WI38 (cell line): ENCODE measurements around the gene MYBPC2.

Source experiments
- H3K4me3 ChIP-seq: 2 replicates; pipeline ENCODE4 v1.5.1; 2011; ENCODE audit warnings: low read depth, mild to moderate bottlenecking, control low read depth, low read length
- TF ChIP-seq, protein P1 (sequence below): IDR thresholded peaks from 2 replicates; pipeline ENCODE4 v1.5.1; 2012; ENCODE audit warnings: low read depth, mild to moderate bottlenecking, control low read depth, low read length

The MYBPC2 gene

DNA sequence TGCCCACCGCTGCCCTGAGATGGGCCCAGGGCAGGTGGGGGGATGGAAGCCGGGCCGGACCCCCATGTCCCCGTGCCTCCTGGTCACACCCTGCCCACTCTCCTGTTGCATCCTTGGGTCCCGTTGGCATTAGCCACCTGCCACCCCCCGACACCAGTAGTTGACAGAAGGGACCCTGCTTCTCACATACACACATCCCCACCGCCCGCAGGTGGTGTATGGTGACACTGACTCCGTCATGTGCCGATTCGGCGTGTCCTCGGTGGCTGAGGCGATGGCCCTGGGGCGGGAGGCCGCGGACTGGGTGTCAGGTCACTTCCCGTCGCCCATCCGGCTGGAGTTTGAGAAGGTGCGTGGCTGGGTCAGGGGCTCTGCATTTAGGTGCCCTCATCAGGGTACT, 19.2 kb upstream of the MYBPC2 start:
- no peak overlapping the region for H3K4me3 ChIP-seq
- TF ChIP-seq, protein P1, sequence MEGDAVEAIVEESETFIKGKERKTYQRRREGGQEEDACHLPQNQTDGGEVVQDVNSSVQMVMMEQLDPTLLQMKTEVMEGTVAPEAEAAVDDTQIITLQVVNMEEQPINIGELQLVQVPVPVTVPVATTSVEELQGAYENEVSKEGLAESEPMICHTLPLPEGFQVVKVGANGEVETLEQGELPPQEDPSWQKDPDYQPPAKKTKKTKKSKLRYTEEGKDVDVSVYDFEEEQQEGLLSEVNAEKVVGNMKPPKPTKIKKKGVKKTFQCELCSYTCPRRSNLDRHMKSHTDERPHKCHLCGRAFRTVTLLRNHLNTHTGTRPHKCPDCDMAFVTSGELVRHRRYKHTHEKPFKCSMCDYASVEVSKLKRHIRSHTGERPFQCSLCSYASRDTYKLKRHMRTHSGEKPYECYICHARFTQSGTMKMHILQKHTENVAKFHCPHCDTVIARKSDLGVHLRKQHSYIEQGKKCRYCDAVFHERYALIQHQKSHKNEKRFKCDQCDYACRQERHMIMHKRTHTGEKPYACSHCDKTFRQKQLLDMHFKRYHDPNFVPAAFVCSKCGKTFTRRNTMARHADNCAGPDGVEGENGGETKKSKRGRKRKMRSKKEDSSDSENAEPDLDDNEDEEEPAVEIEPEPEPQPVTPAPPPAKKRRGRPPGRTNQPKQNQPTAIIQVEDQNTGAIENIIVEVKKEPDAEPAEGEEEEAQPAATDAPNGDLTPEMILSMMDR = no peak

DNA sequence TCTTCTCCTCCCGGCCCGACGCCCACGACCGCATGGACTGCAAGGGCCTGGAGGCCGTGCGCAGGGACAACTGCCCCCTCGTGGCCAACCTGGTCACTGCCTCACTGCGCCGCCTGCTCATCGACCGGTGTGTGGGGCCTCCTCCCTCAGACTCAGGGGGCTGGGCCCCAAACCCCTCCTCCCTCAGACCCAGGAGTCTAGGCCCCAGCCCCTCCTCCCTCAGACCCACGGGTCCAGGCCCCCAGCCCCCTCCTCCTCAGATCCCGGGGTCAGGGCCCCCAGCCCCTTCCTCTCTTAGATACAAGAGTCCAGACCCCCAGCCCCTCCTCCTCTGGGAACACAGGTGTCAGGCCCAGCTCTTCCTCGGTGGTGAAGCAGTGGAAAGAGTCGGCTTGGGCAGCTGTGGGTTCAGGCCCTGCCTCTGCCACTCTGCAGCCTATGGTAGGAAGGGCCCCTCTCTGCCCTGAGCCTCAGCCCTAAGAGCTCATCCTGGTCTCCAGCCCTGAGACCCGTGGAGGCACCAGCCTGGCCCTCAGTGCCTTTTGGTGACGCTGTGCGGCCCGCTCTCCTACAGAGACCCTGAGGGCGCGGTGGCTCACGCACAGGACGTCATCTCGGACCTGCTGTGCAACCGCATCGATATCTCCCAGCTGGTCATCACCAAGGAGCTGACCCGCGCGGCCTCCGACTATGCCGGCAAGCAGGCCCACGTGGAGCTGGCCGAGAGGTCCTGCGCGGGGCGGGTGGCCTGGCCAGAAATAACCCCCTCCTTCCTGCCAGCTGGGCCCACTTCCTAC, 17.6 kb upstream of the MYBPC2 start:
- H3K4me3 ChIP-seq = no peak overlapping the region
- TF ChIP-seq, protein P1 = peak; percentile 79

DNA sequence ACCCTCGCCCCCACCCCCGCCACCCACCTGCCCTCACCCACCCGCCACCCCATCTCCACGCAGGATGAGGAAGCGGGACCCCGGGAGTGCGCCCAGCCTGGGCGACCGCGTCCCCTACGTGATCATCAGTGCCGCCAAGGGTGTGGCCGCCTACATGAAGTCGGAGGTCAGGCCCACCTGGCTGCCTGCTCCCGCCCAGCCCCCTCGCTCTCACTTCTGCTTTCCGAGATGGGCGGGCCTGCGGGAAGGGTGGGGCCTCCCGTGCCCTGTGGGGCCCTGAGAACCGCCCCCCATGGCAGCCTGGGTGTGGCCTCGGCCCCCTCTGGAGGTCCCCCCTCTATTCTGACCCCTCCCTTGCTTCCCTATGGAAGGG, 17.0 kb upstream of the MYBPC2 start:
- TF ChIP-seq, protein P1 = no peak
- H3K4me3 ChIP-seq = no peak overlapping the region

DNA sequence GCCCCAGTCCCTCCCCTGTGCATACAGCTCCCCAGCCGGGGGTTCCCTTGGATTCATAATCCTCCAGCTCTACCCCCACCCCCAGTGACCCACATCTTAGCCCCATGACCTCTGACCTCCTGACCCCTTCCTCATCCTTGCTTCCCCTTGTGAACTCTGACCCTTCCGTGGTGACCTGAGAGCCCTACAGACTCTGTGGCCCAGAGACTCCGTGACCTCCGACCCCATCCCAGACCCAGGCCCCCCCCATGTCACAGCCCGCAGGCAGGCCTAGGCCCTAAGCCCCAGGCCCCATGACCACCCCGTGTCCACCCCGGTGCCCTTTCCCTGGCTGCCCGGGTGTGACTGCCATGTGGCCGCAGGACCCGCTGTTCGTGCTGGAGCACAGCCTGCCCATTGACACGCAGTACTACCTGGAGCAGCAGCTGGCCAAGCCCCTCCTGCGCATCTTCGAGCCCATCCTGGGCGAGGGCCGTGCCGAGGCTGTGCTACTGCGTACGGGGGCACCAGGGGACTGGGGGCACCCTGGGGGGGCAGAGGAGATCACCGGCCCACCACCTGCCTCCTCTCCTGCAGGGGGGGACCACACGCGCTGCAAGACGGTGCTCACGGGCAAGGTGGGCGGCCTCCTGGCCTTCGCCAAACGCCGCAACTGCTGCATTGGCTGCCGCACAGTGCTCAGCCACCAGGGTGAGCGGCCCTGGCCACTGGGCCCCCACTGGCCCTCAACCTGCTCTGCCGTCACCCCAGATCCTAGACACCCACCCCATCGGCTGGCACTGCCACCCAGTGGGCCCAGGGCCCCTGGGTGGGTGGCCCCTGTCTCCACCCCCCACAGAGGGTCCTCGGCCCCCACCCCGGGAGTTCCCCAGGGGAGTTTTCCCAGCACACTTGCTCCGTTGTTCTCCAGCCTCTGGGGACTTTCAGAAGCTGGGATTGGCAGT, 16.4 kb upstream of the MYBPC2 start:
- TF ChIP-seq, protein P1 = no peak
- no peak overlapping the region for H3K4me3 ChIP-seq

DNA sequence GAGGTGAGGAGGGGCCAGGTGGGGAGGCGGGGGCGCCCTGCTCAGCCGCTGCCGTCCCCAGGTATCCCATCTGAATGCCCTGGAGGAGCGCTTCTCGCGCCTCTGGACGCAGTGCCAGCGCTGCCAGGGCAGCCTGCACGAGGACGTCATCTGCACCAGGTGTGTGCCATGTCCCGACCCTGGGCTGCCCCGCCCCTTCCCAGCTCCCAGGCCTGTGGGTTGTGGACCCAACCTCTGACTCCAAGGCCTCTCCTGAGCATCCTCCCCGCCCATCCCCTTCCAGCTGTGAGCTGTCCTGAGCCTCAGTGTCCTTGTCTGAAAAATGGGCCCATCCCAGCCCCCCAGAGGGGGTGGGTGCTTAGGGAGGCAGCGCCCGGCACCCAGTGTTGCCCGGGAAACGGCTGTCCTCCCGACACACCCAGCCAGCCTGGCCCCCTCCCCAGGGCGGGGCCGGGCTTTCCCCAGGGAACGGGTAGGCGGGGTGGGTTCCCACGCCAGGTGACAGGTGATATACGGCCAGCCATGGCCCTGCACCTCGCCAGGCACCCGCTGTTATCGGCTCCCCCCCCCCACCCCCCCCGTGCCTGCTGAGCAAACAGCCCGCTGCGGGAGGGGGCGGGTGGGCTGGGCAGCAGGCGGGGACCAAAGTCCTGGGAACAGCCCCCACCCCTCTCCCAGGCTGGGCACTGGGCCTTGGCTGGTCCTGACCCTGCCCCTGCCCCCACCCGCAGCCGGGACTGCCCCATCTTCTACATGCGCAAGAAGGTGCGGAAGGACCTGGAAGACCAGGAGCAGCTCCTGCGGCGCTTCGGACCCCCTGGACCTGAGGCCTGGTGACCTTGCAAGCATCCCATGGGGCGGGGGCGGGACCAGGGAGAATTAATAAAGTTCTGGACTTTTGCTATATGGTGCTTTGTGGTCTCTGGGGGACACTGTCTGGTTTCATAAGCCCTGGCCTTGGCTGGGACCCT, 15.3 kb upstream of the MYBPC2 start:
- TF ChIP-seq, protein P1 = no peak
- no peak overlapping the region for H3K4me3 ChIP-seq

DNA sequence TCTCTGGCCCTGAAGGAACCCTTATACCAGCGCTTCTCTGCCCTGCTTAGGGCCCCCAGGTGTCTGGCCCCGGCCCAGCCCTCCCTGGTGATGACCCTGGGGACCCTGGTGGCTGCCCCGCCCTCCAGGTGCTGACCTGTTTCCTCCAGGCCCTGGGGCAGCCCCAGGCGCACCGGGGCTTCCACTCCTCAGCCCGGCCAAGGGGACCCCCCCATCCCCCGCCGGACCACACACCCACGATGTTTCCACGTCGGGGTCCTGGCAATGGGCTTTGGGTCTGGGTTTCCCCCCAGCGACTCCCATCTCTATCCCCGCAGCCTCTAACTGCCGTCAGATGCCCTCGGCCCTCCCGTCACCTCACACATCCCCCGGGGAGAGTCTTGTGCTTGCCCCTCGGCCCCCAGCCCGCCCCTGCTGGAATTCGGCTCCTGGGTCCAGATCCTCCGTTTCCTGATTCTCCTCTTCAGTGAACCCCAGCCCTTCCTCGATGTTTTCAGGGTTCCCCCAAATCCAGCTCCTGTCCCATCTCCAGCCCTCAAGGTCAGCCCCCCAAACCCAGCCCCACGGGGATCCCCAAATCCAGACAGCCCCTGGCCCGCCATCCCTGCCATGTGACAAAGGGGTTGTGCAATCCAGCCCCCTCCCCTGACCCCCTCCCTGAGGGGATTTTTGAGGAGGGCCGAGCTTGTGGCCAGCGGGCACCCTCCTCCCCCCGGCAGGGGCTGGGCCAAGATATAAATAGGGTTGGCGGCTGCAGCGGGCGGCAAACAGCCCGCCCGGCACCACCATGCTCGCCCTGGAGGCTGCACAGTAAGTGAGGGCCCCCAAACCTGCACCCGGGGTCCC, 14.3 kb upstream of the MYBPC2 start, which contains the start of gene SPIB:
Gene SPIB (plus strand): TSS at position 763 of the 846 bp plus-strand sequence. CDS start 25 bp downstream, at position 788.
- H3K4me3 ChIP-seq = no peak within 1 kb of the TSS

More for the DNA sequence above, 14.3 kb upstream of the MYBPC2 start, which contains the start of gene SPIB:
- TF ChIP-seq, protein P1 = no peak
